NCI-H748 treated with DMSO at 0.1 percent for 48 hours (cell line): Measurements from ENCODE around the gene TJP1.
"Not testable (repeated sequence)": the region's sequence is repeated elsewhere in the genome, so short reads cannot be mapped to it uniquely, and the experiment has no call there.

Source experiments
- DNase-seq: peaks from one replicate; lab custom pipeline; 2025; lab: John Stamatoyannopoulos, UW

TJP1 gene

DNA sequence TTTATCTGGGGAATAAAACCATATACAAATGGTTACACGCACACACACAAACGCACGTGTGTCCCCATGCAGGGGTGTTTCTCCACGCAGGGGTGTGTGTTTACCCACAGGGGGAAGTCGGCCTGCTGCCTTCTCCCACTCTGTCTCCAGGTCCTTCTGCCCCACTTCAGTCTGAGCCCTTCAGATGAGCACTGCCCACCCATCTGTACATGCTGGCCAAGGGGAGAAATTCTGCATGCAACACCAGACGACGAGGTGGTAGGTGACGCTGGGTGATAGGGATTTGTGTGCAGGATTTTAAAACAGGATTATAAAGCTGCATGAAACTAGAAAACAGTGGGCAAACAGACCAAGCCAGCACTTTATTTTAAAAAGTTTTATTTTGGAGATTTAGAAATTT, 122.5 kb downstream of the TJP1 start:
- DNase-seq: no peak

DNA sequence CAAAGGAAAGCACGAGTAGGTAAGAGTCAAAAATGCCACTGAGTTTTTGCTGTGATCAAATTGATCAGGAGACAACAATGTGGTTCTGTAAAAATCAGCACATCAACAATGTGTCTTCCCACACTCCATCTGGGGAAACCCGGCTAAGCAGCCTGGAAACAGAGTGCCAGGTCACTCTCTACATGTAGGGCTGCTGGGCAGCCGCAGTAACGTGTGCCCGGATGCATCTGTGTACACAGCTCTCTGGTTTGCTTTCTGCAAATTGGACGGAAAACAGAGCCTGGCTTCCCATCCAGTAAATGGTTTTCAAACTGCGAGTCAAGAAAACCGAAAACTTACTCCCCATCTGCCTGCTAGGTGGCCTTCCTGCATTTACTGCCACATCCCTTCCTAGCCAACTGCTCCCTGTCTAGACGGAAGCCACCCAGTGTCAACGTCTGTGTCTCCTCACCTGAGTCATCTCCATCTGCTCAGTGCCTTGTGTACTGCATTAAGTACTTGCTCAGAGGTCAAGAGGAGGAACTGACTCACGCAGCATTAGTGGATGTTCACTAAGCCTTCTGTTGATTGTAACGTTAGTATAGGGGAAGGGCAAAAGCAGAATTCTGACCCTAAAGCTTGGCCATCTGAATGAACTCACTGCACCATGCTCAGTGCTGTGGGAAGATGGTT, 124.1 kb downstream of the TJP1 start:
- DNase-seq: no peak

DNA sequence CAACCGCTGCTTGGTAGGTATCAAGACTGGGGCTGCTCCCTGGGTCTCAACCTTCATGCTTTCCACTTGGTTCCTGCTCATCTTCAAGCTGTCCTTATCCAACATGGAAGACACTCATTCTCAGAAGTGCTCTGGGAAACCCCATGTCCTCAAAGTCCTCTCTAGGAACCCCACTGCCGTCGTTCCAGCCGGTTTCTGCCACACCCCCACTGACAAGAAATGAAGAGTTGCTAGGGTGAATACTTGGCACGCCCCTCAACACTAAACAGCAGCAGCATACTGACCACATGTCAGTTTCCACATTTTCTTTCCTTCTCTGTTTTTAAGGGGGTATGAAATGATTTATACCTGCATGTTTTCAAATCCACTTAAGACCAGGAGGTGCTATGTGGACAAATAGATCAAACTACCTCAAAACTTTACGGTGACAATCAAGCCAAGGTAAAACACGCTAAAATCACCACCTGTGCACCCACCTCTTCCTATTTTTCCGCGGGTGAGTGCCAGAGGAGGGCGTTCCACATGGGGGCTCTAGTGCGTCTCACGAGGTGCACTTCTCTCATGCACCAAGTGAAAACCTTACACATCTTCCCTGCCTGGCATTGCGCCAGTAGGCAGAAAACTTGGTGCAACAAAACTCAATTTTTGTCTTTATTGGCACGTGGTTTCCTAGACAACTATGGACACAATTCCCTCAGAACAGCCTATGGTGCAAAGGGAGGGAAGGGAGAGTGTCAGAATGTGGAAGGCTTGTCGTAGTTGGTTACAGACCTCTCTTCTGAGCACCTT, 125.1 kb downstream of the TJP1 start:
- DNase-seq: no peak

- DNase-seq: not testable (repeated sequence)
Observed at GRCh38 chr15:29696506-29696905, 125.8 kb downstream of the TJP1 start.

- no peak for DNase-seq
Observed at GRCh38 chr15:29695489-29696167, 126.6 kb downstream of the TJP1 start.

DNA sequence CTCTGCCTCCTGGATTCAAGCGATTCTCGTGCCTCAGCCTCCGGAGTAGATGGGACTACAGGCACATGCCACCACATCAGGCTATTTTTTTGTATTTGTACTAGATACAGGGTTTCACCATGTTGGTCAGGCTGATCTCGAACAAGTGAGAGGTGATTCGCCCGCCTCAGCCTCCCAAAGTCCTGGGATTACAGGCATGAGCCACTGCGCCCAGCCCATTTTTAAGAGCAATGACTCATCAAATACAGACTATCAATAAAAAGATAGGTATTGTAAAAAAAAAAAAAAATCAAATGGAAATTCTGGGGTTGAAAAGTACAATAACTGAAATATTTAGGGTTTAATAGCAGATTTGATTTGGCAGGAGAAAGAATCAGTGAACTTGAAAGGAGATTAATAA, 129.0 kb downstream of the TJP1 start:
- DNase-seq: no peak

DNA sequence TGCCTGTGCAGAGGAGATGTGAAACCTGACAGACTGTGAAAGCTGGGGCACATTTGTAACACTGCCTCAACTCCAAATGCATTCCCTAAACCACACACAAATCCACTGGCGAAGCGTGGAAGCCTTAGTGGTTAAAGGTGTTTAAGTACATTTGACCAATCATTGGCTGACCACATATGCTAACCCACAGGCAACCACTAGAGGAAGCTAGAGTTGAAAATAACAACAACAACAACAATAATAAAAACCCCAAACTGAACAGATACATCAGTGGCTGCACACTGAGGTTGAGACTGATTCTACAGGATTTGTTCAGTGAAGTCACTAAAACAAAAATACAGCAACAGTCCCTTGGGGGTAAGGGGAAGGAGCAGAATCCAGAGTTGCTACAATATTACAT, 129.7 kb downstream of the TJP1 start:
- no peak for DNase-seq

DNA sequence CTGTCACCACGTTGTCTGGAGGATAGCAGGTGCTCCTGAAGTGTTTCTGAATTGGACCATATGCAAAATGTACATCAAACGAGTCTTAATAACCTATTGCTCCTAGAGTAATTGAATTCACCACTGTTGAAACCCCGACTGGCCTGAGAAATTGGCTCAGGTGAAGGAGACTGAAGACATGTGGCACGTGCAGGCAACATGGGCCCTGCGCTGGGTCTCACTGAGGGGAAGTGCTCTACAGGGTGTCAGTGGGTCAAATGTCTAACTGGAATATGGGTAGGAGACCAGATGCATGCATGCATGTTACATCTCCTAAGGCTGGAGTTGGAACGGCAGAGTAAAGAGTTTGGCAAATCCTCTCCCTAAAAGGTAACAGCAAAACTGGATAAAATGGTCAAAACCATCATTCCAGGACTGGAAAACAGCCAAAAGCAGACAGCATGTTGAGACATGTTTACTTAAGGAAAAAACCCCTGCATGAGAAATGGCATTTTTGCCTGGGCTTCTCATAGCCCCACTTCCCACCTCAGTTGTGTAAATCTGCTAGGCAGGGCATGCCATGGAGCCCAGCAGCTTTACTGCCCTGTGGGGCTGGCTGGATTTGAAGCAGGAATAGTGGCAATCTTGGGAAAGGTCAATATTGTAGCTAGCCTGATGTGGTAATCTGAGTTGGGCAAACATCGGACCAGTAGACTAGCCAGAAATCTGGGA, 131.3 kb downstream of the TJP1 start:
- DNase-seq: no peak

GRCh38 chr15:29689287-29689986, 132.8 kb downstream of the TJP1 start:
- no peak for DNase-seq

DNA sequence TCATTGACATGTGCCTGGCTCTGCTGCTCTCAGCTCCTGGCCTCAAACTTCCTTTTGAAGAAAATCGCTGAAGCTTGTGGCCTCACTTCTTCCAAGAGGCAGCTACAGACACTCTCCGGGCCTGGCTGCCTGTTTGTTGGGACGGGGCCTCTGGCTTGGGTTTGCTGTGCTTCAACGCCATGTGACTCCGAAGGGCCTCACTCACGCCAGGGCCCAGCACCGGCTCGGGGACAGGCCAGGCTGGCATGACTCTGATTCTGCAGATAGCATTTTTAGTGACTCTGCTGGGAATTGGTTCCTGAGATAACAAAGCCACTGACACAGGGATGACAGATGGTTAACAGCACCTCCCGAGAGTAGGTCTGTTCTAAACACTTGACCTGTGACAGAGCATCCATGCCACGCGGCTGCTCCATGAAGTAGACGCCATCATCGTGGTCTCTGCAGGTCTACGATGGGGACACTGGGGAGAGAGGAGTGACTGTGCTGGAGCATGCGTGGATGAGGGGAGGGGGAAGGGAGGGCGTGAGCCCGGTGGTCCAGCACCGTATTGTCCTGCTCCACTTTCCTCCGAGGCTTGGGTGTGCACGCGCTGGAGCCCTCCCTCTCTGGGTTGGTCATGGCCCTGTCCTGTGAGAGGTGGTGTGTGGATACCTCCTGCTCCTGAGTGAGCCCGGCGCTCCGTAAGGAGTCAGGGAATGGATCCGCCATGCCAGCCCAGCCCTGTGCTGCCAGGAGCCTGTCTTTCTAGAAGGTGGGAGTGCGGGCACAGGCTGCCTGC, 133.6 kb downstream of the TJP1 start:
- DNase-seq: no peak

DNA sequence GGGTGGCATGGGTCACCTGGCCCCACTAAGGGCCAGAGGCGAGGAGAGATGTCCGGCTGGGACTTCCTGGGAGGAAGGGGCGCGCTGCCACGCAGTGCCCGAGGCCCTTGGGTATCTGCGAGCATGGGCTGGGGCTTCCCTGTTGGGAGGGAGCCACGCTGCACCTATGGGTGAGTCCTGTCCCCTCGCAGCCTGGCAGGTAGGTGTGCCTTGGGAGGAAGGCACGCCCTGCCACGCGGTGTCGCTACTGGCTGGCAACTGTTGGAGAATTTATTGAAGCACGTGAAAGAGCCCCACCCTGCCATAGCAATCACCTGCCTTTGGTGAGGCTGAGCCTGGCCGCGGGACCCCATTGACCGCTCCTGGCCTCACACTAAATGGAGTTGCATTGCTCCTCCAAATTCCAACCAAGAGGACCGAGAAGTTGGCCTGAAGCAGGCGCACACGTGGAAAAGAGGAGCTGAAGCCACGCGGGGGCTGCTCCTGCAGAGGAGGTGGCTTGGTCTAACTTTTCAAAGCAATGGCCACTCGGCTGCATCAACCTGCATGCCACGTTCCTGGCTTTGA, 134.2 kb downstream of the TJP1 start:
- DNase-seq: no peak

GRCh38 chr15:29687204-29687815, 135.0 kb downstream of the TJP1 start:
- DNase-seq: no peak

GRCh38 chr15:29686445-29687203, 135.6 kb downstream of the TJP1 start:
- DNase-seq: no peak

DNA sequence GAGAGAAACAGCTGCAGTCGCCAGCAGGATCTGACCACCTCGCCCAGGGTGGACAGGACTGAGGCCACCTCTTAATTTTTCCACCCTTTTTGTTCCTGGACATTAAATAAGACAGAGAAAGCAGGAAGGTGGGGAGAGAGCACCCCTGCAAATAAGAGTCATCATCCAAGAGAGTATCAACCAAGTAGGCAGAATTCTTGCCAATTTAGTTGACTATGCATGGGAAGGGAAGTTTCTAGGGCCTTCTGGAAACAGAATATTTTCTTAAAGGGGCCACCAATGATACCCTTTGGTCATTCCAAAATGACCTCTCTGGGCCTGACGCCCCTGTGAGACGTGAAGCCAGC, 136.2 kb downstream of the TJP1 start:
- no peak for DNase-seq

GRCh38 chr15:29685156-29686078, 136.9 kb downstream of the TJP1 start:
- no peak for DNase-seq

DNA sequence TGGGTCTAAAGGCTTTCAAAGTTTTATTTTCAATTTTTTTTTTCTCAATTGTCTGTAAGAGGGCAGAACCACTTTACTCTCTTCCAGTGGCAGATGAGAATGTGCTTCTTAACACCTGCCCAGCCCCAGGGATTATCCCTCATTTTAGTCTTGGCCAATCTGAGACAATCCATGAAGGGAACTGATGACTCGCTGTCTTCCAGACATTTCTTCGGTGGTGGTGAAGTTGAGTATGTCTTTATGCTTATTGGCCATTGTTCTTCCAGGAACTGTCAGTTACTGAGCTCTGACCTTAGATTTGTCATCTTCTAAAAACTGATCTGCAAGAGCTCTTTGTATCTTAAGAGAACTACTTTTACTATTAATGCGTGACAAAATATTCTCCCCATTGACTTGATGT, 139.5 kb downstream of the TJP1 start:
- no peak for DNase-seq

DNA sequence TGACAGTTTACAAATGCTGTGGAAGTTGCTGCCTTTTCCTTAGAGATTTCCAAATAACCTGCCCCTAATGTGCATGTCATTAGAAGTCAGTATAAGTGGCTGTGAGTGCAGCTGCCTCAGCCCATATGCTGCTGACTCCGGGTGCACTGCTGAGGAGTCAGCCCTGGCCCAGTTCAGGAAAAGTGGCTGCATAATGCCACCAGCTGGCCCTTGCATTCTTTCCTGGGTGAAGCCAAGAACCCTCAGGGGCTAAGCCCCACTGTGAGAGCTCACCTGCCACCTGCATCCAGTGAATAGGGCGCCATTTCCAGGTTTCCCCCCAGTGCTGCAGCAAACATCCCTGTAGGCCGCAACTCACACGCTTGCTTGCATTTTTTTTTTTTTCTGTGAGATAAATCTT, 139.9 kb downstream of the TJP1 start:
- DNase-seq: no peak

DNA sequence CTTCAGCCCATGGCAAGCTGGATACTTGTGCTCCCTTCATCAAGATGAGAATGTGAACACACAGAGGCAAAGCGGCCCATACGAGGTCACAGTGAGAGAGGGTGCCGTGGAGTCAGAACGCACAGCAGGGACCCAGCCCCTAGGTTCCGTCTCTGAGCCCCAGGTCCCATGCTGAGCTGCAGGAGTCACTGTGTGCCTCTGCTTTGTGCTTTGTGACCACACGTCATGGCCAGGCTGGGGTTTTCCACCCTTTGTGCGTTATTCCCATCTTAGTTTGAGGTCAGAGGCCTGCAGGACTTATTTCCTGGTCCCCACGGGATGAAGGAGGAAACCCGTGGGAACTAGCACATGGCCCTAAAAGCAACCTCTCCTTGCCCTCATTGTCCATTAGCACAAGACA, 140.3 kb downstream of the TJP1 start:
- no peak for DNase-seq
